A673 (cell line): ENCODE results near the gene FAS.

Source experiments
- EZH2 ChIP-seq: fragments of 200-600 bp; sonication (generic); IDR thresholded peaks from 2 replicates; pipeline ENCODE4 v1.6.1; 2017; ENCODE audit warnings: borderline replicate concordance, low read depth, mild to moderate bottlenecking, mixed read lengths, antibody characterized with exemption, low read length; ENCODE audit not compliant: poor library complexity, severe bottlenecking
- TF ChIP-seq, protein P1 (sequence below): fragments of 300-800, 200-600 bp; sonication (generic); conservative IDR thresholded peaks from 2 replicates; pipeline ENCODE4 v1.5.1; 2017; ENCODE audit warnings: low read depth, mild to moderate bottlenecking, antibody characterized with exemption, low read length, moderate library complexity, mixed read lengths

DNA sequence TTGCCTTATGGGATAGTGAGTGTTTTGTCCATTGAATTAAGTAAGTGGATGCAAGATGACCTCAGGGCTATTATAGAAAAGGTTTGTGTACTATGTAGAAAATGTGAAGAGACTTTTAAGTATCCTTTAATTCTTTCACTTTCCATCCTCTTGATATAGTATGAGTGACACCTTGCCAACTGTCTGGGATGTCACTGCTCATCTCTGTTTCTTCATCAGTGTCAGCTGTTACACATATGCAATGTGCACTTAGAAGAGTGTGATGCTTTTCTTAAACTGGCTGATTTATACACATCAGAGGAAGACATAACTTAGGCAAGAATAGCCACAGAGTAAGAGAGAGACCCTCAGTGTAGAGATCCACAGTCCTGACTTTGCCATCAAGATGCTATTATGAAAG is 29.3 kb upstream of the FAS start:
- TF ChIP-seq, protein P1, sequence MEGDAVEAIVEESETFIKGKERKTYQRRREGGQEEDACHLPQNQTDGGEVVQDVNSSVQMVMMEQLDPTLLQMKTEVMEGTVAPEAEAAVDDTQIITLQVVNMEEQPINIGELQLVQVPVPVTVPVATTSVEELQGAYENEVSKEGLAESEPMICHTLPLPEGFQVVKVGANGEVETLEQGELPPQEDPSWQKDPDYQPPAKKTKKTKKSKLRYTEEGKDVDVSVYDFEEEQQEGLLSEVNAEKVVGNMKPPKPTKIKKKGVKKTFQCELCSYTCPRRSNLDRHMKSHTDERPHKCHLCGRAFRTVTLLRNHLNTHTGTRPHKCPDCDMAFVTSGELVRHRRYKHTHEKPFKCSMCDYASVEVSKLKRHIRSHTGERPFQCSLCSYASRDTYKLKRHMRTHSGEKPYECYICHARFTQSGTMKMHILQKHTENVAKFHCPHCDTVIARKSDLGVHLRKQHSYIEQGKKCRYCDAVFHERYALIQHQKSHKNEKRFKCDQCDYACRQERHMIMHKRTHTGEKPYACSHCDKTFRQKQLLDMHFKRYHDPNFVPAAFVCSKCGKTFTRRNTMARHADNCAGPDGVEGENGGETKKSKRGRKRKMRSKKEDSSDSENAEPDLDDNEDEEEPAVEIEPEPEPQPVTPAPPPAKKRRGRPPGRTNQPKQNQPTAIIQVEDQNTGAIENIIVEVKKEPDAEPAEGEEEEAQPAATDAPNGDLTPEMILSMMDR = no peak
- no peak for TF ChIP-seq EZH2
